Vagina (tissue), 2 donors: ENCODE results near the gene RBM26. TPM values are rescaled to one million over a fixed set of nuclear protein-coding genes. Genes with fewer than 3 reads are reported as not detected.

Experiments
- DNase-seq, 2 donors: peaks; one replicate each; pipeline ENCODE4 v3.0.0-alpha.2; 2017; ENCODE audit errors: extremely low spot score in 2 of 2
- H3K27ac ChIP-seq: fragments of 200-600 bp; sonication (generic); one replicate; pipeline ENCODE4 v1.5.1; 2019
- H3K27me3 ChIP-seq: fragments of 200-600 bp; sonication (generic); one replicate; pipeline ENCODE4 v1.5.1; 2019
- H3K36me3 ChIP-seq, 2 donors: fragments of 200-600 bp; sonication (generic); one replicate each; pipeline ENCODE4 v1.5.1; 2017 to 2019
- H3K4me1 ChIP-seq: fragments of 200-600 bp; sonication (generic); one replicate; pipeline ENCODE4 v1.5.1; 2019
- H3K4me3 ChIP-seq, 2 donors: fragments of 200-600 bp; sonication (generic); 1 replicate in 1 of 2; 2 replicates in 1 of 2; pipeline ENCODE4 v1.5.1; 2016 to 2019
- H3K9me3 ChIP-seq: fragments of 200-600 bp; sonication (generic); one replicate; pipeline ENCODE4 v1.5.1; 2019
- POLR2A ChIP-seq, 2 donors: fragments of 450-650 bp; IDR thresholded peaks; one replicate each; pipeline ENCODE4 v1.6.1; 2017; ENCODE audit warnings: antibody characterized with exemption in 2 of 2, mild to moderate bottlenecking in 2 of 2, moderate library complexity in 2 of 2
- POLR2AphosphoS5 ChIP-seq, 2 donors: sonication (generic); formaldehyde crosslinking; IDR thresholded peaks; one replicate each; pipeline ENCODE4 v1.9.0; 2017; ENCODE audit warnings: antibody characterized with exemption in 2 of 2, mild to moderate bottlenecking in 2 of 2, low read depth in 1 of 2; ENCODE audit not compliant: insufficient read depth in 1 of 2
- intact Hi-C: fragments of 100-400 bp; cut with DNase I; formaldehyde crosslinking; loops from one replicate; pipeline ENCODE4 v1.15.1; 2023
- total RNA-seq: library from RNA; depleted of rRNA; stranded (reverse); fragments of >200 nt; gene quantifications from one replicate; pipeline ENCODE4 v1.2.3, GENCODE V29; 2016
- TF ChIP-seq, protein P1 (sequence below), 3 experiments: fragments of 450-650 bp in 2 of 3; fragments of 200-600 bp in 1 of 3; sonication (generic) in 1 of 3; IDR thresholded peaks; one replicate each; pipeline ENCODE4 v1.5.1; 2017 to 2019; ENCODE audit warnings: antibody characterized with exemption in 3 of 3, mild to moderate bottlenecking in 2 of 3, moderate library complexity in 2 of 3

The RBM26 gene
- total RNA-seq, 1 donor from 2014 or later = 29.0 TPM

DNA sequence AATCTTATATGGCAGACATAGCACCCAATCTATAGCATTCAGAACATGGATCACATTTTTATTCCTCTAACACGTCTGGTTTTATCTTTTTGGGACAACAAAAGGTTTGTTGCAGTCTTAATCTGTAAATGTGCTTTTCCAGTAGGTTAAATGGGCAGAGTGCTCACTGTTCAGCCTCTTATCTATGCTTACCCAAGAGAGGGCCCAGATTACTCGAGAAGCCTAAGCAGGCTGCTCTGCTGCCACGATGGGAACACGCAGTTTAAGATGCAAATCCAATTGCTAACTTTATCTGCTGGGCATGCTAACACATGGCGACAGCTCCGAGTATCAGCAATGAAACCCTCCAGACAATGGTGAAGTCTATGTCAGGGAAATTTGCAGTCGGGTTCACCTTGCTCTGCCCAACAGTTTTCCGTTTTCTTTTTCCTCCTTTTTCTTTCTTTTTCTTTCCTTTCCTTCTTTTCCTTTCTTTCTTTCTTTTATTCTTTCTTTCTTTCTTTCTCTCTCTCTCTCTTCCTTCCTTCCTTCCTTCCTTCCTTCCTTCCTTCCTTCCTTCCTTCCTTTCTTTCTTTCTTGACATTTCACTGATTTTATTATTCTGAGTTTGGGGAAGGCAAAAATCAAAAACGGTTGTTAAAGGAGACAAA lies 115.3 kb downstream of the RBM26 start:
- TF ChIP-seq POLR2A (IDR thresholded peaks at IDR 0.05) (no peak), POLR2AphosphoS5 (IDR thresholded peaks at IDR 0.05; ENCODE audit: insufficient read depth in 1 of 2, low read depth in 1 of 2) (no peak)
- TF ChIP-seq, protein P1, sequence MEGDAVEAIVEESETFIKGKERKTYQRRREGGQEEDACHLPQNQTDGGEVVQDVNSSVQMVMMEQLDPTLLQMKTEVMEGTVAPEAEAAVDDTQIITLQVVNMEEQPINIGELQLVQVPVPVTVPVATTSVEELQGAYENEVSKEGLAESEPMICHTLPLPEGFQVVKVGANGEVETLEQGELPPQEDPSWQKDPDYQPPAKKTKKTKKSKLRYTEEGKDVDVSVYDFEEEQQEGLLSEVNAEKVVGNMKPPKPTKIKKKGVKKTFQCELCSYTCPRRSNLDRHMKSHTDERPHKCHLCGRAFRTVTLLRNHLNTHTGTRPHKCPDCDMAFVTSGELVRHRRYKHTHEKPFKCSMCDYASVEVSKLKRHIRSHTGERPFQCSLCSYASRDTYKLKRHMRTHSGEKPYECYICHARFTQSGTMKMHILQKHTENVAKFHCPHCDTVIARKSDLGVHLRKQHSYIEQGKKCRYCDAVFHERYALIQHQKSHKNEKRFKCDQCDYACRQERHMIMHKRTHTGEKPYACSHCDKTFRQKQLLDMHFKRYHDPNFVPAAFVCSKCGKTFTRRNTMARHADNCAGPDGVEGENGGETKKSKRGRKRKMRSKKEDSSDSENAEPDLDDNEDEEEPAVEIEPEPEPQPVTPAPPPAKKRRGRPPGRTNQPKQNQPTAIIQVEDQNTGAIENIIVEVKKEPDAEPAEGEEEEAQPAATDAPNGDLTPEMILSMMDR (IDR thresholded peaks at IDR 0.05) = no peak
- intact Hi-C loops = no loop called here
- H3K9me3 ChIP-seq = no peaks in the 10 kb centered on the region
- no peaks in the 10 kb centered on the region for H3K27me3 ChIP-seq
- H3K27ac ChIP-seq = no peak overlapping the region
- H3K36me3 ChIP-seq = no peaks in the 10 kb centered on the region
- no peaks in the 10 kb centered on the region for H3K4me1 ChIP-seq
- no peak overlapping the region for H3K4me3 ChIP-seq
- no peak for DNase-seq

DNA sequence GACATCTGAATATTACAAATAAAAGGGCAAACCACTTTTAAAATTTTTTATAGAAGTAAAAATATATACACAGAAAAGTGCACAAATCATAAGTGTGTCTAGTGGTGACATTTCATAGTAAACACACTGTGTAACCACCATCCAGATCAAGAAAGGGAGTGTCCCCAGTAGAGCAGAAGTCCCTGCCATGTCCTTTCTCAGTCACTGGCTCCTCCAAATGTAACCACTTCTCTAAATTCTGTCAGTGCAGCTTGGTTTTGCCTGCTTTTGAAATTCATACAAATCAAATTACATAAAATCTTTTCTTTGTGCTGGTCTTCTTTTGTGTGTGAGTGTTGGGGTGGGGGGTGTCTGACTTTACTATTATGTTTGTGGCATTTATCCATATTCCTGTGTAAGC lies 116.5 kb downstream of the RBM26 start:
- no peak for DNase-seq
- H3K9me3 ChIP-seq = no peaks in the 10 kb centered on the region
- no peaks in the 10 kb centered on the region for H3K4me1 ChIP-seq
- H3K27me3 ChIP-seq = no peaks in the 10 kb centered on the region
- intact Hi-C loops = no loop called here
- TF ChIP-seq POLR2AphosphoS5 (IDR thresholded peaks at IDR 0.05; ENCODE audit: insufficient read depth in 1 of 2, low read depth in 1 of 2) (no peak), POLR2A (IDR thresholded peaks at IDR 0.05) (no peak)
- TF ChIP-seq, protein P1 (IDR thresholded peaks at IDR 0.05) = no peak
- no peak overlapping the region for H3K4me3 ChIP-seq
- no peak overlapping the region for H3K27ac ChIP-seq
- H3K36me3 ChIP-seq = no peaks in the 10 kb centered on the region

DNA sequence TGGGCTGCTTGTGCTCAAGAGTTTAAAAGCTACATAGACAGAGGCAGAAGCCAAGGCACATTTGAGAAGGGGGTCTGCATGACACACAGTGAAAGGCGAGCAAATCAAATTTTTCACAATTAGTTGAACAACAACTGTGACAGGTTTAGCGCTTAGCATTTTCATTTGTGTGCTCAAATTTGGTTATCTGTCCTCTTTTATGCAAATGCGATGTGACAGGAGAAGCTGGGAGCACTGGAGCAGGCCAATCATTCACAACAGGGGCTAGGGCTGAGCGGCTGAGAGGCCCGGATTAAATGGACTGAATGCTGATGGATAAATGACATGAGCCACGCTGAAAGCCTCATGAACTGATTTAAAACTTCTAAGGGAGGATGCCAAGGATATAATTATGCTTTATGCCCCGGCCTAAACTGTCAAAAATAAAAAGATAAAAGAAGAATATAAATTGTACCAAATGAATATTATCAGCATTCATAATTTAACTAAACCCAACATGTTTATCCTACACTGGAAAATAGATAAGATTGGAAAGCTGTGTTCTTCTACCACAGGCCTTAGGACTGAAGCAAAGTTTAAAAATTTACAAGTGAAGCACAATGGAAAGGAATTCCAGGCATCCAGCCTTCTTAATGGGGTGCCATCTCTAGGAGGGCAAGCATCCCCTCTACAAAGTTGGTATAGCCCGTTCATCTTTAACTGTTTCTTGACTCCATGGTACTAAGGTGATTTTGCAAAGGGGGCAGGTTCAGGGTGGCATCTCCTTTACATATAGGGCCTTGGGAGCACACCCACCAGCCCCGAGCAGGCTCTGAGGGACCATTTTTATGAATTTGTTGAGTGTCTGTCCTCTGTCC lies 117.9 kb downstream of the RBM26 start:
- DNase-seq = no peak
- Histone ChIP-seq H3K27ac (no peak overlapping the region), H3K9me3 (no peaks in the 10 kb centered on the region), H3K27me3 (no peaks in the 10 kb centered on the region), H3K4me1 (no peaks in the 10 kb centered on the region), H3K4me3 (no peak overlapping the region), H3K36me3 (no peaks in the 10 kb centered on the region)
- intact Hi-C loops = no loop called here
- TF ChIP-seq POLR2A (IDR thresholded peaks at IDR 0.05) = no peak
- TF ChIP-seq POLR2AphosphoS5 (IDR thresholded peaks at IDR 0.05; ENCODE audit: insufficient read depth in 1 of 2, low read depth in 1 of 2) = no peak
- TF ChIP-seq, protein P1 (IDR thresholded peaks at IDR 0.05) = no peak

DNA sequence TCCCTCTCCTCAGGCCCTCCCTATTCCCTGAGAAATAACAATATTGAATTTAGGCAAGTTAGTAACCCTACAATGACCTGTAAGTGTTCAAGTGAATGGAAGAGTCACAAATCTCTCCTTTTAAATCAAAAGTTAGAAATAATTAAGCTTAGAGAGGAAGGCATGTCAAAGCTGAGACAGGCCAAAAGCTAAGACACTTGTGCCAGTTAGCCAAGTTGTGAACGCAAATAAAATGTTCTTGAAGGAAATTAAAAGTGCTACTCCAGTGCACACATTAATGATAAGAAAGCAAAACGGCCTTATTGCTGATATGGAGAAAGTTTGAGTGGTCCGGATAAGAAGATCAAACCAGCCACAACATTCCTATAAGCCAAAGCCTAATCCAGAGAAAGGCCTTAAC lies 120.9 kb downstream of the RBM26 start:
- no peaks in the 10 kb centered on the region for H3K9me3 ChIP-seq
- H3K4me3 ChIP-seq = no peak overlapping the region
- DNase-seq = no peak
- H3K4me1 ChIP-seq = no peaks in the 10 kb centered on the region
- TF ChIP-seq, protein P1 (IDR thresholded peaks at IDR 0.05) = no peak
- TF ChIP-seq POLR2A (IDR thresholded peaks at IDR 0.05) (no peak), POLR2AphosphoS5 (IDR thresholded peaks at IDR 0.05; ENCODE audit: insufficient read depth in 1 of 2, low read depth in 1 of 2) (no peak)
- no peak overlapping the region for H3K27ac ChIP-seq
- H3K27me3 ChIP-seq = no peaks in the 10 kb centered on the region
- intact Hi-C loops = no loop called here
- no peaks in the 10 kb centered on the region for H3K36me3 ChIP-seq

DNA sequence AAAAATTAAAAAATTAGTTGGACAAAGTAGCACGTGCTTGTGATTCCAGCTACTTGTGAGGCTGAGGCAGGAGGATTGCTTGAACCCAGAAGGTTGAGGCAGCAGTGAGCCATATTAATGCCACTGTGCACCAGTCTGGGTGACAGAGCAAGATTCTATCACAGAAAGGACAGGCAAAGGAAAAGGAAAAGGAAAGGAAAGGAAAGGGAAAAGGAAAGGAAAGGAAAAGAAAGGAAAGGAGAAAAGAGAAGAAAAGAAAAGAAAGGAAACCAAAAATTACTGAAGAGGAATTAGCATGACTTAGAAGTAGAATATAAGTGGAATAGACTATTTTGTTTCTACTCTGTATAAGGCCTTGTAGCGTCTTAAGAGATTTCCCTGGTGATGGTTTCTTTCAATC lies 122.3 kb downstream of the RBM26 start:
- Histone ChIP-seq H3K9me3 (no peaks in the 10 kb centered on the region), H3K27me3 (no peaks in the 10 kb centered on the region), H3K4me3 (no peak overlapping the region), H3K27ac (no peak overlapping the region), H3K4me1 (no peaks in the 10 kb centered on the region), H3K36me3 (no peaks in the 10 kb centered on the region)
- TF ChIP-seq POLR2A (IDR thresholded peaks at IDR 0.05) = no peak
- TF ChIP-seq POLR2AphosphoS5 (IDR thresholded peaks at IDR 0.05; ENCODE audit: insufficient read depth in 1 of 2, low read depth in 1 of 2) = no peak
- DNase-seq = no peak
- intact Hi-C loops = no loop called here
